DMS 273 (cell line): ENCODE measurements around the gene WDR87.
"Not testable (repeated sequence)": the region's sequence is repeated elsewhere in the genome, so short reads cannot be mapped to it uniquely, and the experiment has no call there.

Experiments
- DNase-seq: peaks from one replicate; lab custom pipeline; 2025; ENCODE audit not compliant: unreplicated experiment; lab: John Stamatoyannopoulos, UW

The WDR87 gene

GRCh38 chr19:37931881-37932655 is 25.7 kb upstream of the WDR87 start:
- peak; percentile 80 for DNase-seq

GRCh38 chr19:37930416-37930815 is 24.0 kb upstream of the WDR87 start:
- no peak for DNase-seq

DNA sequence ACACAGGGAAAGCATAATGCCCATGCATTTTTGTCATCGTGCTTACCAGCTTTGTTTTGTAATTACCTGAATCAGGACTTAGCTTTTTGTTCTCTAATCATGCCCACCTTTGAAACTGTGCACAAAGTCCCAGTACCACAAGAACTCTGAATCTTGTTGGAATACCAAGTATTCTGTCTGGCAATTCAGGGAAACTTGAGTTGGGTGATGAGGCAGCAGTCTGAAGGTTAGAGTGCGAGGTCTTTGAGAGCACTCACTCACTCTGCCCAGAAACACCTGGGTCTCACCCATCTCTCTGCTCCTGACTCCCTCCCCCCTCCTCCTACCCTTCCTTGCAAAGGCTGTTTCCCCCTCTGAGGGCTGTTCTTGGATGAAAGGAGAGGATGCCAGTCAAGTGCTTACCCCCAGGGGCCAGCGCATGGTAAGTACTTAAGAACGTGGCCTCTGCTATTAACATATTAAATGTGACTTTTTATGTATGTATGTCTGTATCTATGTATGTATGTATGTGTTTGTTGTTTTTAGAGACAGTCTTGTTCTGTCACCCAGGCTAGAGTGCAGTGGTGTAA is 23.0 kb upstream of the WDR87 start:
- no peak for DNase-seq

- peak; percentile 20 for DNase-seq
Measured at GRCh38 chr19:37928527-37929286, 22.3 kb upstream of the WDR87 start.

DNA sequence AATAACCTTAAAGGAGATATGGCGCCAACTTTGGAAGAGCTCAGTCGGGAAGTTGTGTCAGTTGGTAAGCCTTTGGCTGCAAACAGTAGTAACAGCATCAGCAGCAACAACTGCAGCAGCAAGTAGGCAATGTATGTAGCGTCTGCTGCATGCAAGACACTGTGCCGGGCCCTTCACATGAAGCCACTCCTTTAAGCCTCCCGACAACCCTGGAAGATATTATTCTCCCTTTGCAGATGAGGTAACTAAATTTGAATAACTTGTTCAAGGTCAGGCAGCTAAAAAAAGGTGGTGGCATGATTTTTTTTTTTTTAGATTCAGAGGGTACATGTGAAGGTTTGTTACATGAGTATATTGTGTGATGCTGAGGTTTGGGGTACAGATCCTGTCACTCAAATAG is 20.3 kb upstream of the WDR87 start:
- no peak for DNase-seq

GRCh38 chr19:37926255-37926654 is 19.9 kb upstream of the WDR87 start:
- no peak for DNase-seq

GRCh38 chr19:37925212-37925611 is 18.8 kb upstream of the WDR87 start:
- DNase-seq: no peak

DNA sequence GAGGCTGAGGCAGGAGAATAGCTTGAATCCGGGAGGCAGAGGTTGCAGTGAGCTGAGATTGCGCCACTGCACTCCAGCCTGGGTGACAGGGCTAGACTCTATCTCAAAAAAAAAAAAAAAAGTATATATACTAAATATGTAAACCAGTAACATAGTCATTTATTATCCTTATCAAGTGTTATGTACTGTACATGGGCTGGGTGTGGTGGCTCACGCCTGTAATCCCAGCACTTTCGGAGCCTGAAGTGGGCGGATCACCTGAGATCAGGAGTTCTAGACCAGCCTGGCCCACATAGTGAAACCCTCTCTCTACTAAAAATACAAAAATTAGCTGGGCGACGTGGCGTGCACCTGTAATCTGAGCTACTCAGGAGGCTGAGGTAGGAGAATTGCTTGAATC is 18.2 kb upstream of the WDR87 start:
- not testable (repeated sequence) for DNase-seq

DNA sequence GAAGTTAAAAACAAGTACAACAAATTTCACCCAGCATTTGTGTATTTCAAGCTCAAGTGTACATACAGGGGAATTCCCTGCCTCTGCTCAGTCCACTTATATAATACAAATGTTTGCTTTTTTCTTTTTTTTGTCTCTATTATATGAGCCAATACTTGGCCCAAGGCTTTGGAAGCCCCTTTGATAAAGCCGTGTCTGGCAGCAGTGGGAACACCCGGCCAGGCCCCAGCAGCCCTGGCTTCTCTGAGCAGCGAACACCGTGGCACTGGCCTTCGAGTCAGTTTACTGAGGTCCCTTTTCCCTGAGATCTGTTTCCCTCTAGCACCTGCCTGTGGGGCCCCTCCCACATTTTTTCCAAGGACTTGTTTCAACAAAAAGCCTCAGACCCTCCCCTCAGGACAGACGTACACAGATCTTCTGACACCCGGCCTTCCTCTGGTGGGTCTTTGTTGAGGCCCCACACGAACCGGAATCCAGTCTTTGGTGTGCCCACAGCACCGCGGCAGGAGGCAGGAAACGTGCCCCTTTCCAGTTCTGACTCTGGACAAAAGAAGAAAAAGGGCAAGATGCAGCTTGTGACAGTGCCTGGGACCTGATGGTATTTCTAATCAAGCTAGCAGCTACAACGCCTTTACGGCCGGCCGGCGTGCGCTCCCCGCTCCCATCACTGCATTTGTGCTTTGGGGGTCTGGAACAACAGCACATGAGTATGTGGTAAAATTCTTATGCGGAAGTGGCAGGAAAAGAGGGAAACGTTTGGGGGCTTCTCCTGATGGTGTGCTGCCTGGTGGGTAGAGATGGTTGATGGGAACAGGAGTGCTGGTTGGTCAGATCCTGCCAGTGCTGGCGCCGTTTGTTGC is 14.4 kb upstream of the WDR87 start:
- no peak for DNase-seq

DNA sequence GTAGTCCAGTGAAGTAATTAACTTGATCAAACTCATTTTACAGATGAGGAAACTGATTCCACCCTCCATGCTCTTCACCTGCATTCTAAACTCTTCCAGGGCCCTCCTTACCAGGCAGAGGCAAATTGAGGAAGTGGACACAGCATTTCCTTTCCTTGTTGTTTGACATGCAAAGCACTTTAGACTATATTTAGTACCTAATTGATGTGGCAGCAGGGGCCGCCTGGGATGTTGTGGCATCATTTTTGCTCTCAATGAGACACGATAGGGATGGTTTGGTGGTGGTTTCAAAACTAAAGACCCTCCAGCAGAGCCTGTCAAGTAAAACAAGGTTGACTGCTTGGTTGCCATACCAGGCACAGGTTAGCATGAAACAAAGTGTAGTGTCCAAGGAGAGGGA is 8.5 kb upstream of the WDR87 start:
- no peak for DNase-seq

DNA sequence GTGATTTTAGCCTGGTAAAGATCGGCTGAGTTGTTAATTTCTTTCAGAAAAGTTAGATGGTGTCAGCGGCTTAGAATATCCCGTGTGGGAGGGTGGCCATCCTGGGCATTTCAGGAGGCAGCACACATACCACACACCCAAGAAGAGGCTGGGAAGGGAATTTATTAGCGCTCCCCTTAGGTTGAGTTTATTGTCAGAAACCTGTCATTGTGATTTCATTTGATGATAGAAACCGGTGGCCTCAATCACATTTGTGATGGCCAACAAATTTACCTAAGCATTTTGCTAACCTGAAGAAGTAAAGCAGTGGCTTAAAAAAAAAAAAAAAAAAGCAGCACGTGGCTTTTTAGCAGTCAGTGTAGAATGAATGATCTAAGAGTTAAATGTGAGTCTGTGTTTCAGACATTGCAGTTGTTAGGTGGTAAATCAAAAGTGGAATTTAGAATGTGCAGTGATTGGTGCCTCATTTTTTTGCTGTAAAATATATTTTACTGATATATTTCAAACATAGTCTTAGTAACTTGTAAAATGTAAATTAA is 3.3 kb upstream of the WDR87 start:
- DNase-seq: no peak

- peak; percentile 41 for DNase-seq
Measured at GRCh38 chr19:37907735-37908455, 1.5 kb upstream of the WDR87 start.

- DNase-seq: peak; percentile 99
Measured at GRCh38 chr19:37906869-37907734, 708 bp upstream of the WDR87 start, which contains the start of gene SIPA1L3. TSS of gene SIPA1L3 (plus strand) at chr19:37907208. CDS start at chr19:38081566, 174,358 bp downstream.

GRCh38 chr19:37903096-37903495 is 3.3 kb downstream of the WDR87 start:
- DNase-seq: no peak

- DNase-seq: peak; percentile 93
Measured at GRCh38 chr19:37902668-37903067, 3.7 kb downstream of the WDR87 start.

GRCh38 chr19:37899966-37900365 is 6.4 kb downstream of the WDR87 start:
- no peak for DNase-seq

DNA sequence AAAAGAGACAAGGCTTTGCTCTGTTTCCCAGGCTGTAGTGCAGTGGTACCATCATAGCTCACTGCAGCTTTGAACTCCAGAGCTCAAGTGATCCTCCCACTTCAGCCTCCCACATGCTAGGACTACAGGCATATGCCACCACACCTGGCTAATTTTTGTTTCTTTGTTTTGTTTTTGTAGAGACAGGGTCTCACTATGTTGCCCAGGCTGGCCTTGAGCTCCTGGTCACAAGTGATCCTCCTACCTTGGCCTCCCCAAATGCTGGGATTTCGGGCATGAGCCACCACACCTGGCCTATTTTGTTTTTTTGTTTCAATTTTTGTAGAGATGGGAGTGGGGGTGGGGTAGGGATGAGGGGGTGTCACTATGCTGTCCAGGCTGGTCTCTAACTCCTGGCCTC is 6.9 kb downstream of the WDR87 start:
- no peak for DNase-seq

GRCh38 chr19:37896180-37896579 is 10.2 kb downstream of the WDR87 start:
- no peak for DNase-seq
